ENCODE results near the gene RAET1G. TPM values are rescaled to one million over a fixed set of nuclear protein-coding genes. Genes with fewer than 3 reads are reported as not detected.
"Not testable (repeated sequence)": the region's sequence is repeated elsewhere in the genome, so short reads cannot be mapped to it uniquely, and the experiment has no call there.

RAET1G gene
- total RNA-seq, 1 experiment from 2014 or later = 0.45 TPM

GRCh38 chr6:149896491-149896890 lies 26.4 kb downstream of the RAET1G start:
- ChIA-PET POLR2A (ENCODE audit: low non-redundant PET) (no interaction called here), CTCF (no interaction called here)
- TF ChIP-seq EZH2 (IDR thresholded peaks at IDR 0.05; ENCODE audit: borderline replicate concordance, low read depth, low read length, poor library complexity, severe bottlenecking) = no peak
- TF ChIP-seq CTCF (conservative IDR thresholded peaks at IDR 0.05; ENCODE audit: low read depth, low read length) = no peak
- no peaks in the 10 kb centered on the region for H3K27me3 ChIP-seq (replicated peaks; ENCODE audit: insufficient read depth, low read depth, low read length, poor library complexity)
- H3K36me3 ChIP-seq (ENCODE audit: insufficient read depth, low read length, poor library complexity, severe bottlenecking) = no peaks in the 10 kb centered on the region
- DNase-seq (ENCODE audit: low spot score) = peak; percentile 70
- H3K9me3 ChIP-seq (ENCODE audit: low read depth, low read length, poor library complexity, severe bottlenecking) = no peaks in the 10 kb centered on the region
- H3K4me1 ChIP-seq (ENCODE audit: insufficient read depth, low read length, poor library complexity, severe bottlenecking) = peaks cover 19% of the 10 kb centered on the region
- intact Hi-C loops (cut with micrococcal nuclease; ENCODE audit: unreplicated experiment) = no loop called here
- BruUV-seq (replicated peaks) = no TSS peak
- H3K27ac ChIP-seq (ENCODE audit: low read depth, low read length, poor library complexity, severe bottlenecking) = no peak overlapping the region
- H3K4me3 ChIP-seq (ENCODE audit: low read depth, low read length, poor library complexity, severe bottlenecking) = no peak overlapping the region

GRCh38 chr6:149895833-149896271 lies 27.1 kb downstream of the RAET1G start:
- peak; percentile 95 for DNase-seq (ENCODE audit: low spot score)
- Histone ChIP-seq H3K4me3 (ENCODE audit: low read depth, low read length, poor library complexity, severe bottlenecking) (no peak overlapping the region), H3K27ac (ENCODE audit: low read depth, low read length, poor library complexity, severe bottlenecking) (no peak overlapping the region), H3K27me3 (replicated peaks; ENCODE audit: insufficient read depth, low read depth, low read length, poor library complexity) (no peaks in the 10 kb centered on the region), H3K4me1 (ENCODE audit: insufficient read depth, low read length, poor library complexity, severe bottlenecking) (peaks cover 19% of the 10 kb centered on the region), H3K36me3 (ENCODE audit: insufficient read depth, low read length, poor library complexity, severe bottlenecking) (no peaks in the 10 kb centered on the region), H3K9me3 (ENCODE audit: low read depth, low read length, poor library complexity, severe bottlenecking) (no peaks in the 10 kb centered on the region)
- no TSS peak for BruUV-seq (replicated peaks)
- no peak for TF ChIP-seq CTCF (conservative IDR thresholded peaks at IDR 0.05; ENCODE audit: low read depth, low read length)
- TF ChIP-seq EZH2 (IDR thresholded peaks at IDR 0.05; ENCODE audit: borderline replicate concordance, low read depth, low read length, poor library complexity, severe bottlenecking) = no peak
- POLR2A ChIA-PET (ENCODE audit: low non-redundant PET) = interaction anchor here (0.5 kb wide), 1 partner anchor 11 kb away, joined by 4 read pairs; no protein-coding TSS in a partner anchor
- CTCF ChIA-PET = no interaction called here
- intact Hi-C loops (cut with micrococcal nuclease; ENCODE audit: unreplicated experiment) = no loop called here

- ChIA-PET POLR2A (ENCODE audit: low non-redundant PET) (no interaction called here), CTCF (no interaction called here)
- H3K27ac ChIP-seq (ENCODE audit: low read depth, low read length, poor library complexity, severe bottlenecking) = no peak overlapping the region
- no peaks in the 10 kb centered on the region for H3K36me3 ChIP-seq (ENCODE audit: insufficient read depth, low read length, poor library complexity, severe bottlenecking)
- DNase-seq (ENCODE audit: low spot score) = no peak
- TF ChIP-seq EZH2 (IDR thresholded peaks at IDR 0.05; ENCODE audit: borderline replicate concordance, low read depth, low read length, poor library complexity, severe bottlenecking) = no peak
- TF ChIP-seq CTCF (conservative IDR thresholded peaks at IDR 0.05; ENCODE audit: low read depth, low read length) = no peak
- BruUV-seq (replicated peaks) = TSS peak; percentile 47
- intact Hi-C loops (cut with micrococcal nuclease; ENCODE audit: unreplicated experiment) = no loop called here
- H3K4me1 ChIP-seq (ENCODE audit: insufficient read depth, low read length, poor library complexity, severe bottlenecking) = peaks cover 19% of the 10 kb centered on the region
- no peaks in the 10 kb centered on the region for H3K27me3 ChIP-seq (replicated peaks; ENCODE audit: insufficient read depth, low read depth, low read length, poor library complexity)
- no peaks in the 10 kb centered on the region for H3K9me3 ChIP-seq (ENCODE audit: low read depth, low read length, poor library complexity, severe bottlenecking)
- H3K4me3 ChIP-seq (ENCODE audit: low read depth, low read length, poor library complexity, severe bottlenecking) = no peak overlapping the region
Observed at GRCh38 chr6:149895048-149895590, 27.8 kb downstream of the RAET1G start.

GRCh38 chr6:149891864-149892263 lies 31.1 kb downstream of the RAET1G start:
- H3K27me3 ChIP-seq (replicated peaks; ENCODE audit: insufficient read depth, low read depth, low read length, poor library complexity); BruUV-seq (replicated peaks); CTCF ChIA-PET; H3K36me3 ChIP-seq (ENCODE audit: insufficient read depth, low read length, poor library complexity, severe bottlenecking); H3K9me3 ChIP-seq (ENCODE audit: low read depth, low read length, poor library complexity, severe bottlenecking); DNase-seq (ENCODE audit: low spot score); intact Hi-C loops (cut with micrococcal nuclease; ENCODE audit: unreplicated experiment); H3K4me3 ChIP-seq (ENCODE audit: low read depth, low read length, poor library complexity, severe bottlenecking); H3K27ac ChIP-seq (ENCODE audit: low read depth, low read length, poor library complexity, severe bottlenecking): not testable (repeated sequence)
- POLR2A ChIA-PET (ENCODE audit: low non-redundant PET) = interaction anchor here (0.6 kb wide), 1 partner anchor 283 kb away, joined by 3 read pairs; no protein-coding TSS in a partner anchor
- H3K4me1 ChIP-seq (ENCODE audit: insufficient read depth, low read length, poor library complexity, severe bottlenecking) = peaks cover 17% of the 10 kb centered on the region
